ENCODE measurements around the gene CSTB.
"Not testable (repeated sequence)": the region's sequence is repeated elsewhere in the genome, so short reads cannot be mapped to it uniquely, and the experiment has no call there.

Gene CSTB

DNA sequence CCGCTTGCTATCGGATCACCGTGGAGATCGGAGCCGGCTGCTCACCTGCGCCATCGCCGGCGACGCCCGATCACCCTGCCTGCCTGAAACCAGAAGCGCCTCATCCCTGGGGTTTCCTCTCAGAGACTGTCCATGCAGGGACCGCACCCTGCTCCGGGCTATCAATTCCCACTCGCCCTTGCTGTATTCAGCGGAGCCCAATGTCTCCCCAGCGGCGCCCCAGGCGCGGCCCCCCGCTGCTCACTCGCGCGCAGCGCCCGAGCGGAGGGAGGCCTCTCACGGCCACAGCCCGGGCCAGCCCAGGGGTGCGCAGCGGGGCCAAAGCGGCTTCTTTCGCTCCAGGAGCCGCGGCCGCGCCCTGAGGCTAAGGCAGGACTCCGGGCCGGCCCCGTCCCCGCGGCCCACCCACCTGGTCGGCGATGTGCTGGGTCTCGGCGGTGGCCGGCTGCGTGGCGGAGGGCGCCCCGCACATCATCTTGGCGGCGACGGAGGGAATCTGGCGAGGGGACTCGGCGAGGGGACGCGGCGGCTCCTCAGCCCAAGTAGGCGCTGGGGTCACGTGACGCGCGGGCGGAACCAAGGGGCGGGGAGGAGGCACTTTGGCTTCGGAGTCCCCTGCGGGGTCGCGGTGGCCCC, at the start of gene CSTB:
Gene CSTB (minus strand): TSS at position 514 of the 636 bp plus-strand sequence. CDS start 39 bp downstream, at position 475.
- no peak for DNase-seq (ENCODE audit: low read depth)
- H3K4me3 ChIP-seq (ENCODE audit: low read depth, low read length) = peak within 1 kb of the TSS; percentile 74

DNA sequence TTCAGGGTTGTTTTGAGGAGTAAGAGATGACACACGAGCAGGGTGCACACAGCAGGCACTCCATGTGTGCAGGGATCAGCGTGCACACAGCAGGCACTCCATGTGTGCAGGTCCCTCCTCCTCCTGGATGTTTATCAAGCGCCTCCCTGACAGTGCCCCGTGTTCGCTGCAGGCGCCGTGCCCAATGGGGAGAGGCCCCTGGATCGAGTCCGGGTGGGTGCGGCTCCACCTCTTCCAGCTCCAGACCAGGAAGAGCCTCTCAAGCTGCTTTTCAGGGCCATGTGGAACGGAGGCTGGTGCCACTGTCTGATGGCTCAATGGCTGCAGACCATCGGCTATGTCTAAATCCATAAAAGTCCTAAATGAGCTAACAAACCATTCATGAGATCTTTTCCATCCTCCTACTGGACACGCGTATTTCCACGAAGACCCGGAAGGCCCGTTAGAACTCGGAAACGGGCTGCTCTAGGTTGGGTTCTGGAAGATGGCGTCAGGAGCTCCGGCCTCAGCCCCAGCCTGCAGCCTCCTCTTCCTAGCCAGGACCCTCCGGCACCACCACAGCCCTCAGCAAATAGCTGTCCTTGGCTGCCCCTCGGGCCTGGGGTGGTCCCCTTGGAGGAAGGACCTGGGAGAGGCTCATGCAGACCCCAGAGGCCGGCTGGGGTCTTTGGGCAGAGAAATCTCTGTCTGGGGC, 49.3 kb upstream of the CSTB start:
- H3K4me3 ChIP-seq (ENCODE audit: low read depth, low read length) = no peak overlapping the region
- no peak for DNase-seq (ENCODE audit: low read depth)

DNA sequence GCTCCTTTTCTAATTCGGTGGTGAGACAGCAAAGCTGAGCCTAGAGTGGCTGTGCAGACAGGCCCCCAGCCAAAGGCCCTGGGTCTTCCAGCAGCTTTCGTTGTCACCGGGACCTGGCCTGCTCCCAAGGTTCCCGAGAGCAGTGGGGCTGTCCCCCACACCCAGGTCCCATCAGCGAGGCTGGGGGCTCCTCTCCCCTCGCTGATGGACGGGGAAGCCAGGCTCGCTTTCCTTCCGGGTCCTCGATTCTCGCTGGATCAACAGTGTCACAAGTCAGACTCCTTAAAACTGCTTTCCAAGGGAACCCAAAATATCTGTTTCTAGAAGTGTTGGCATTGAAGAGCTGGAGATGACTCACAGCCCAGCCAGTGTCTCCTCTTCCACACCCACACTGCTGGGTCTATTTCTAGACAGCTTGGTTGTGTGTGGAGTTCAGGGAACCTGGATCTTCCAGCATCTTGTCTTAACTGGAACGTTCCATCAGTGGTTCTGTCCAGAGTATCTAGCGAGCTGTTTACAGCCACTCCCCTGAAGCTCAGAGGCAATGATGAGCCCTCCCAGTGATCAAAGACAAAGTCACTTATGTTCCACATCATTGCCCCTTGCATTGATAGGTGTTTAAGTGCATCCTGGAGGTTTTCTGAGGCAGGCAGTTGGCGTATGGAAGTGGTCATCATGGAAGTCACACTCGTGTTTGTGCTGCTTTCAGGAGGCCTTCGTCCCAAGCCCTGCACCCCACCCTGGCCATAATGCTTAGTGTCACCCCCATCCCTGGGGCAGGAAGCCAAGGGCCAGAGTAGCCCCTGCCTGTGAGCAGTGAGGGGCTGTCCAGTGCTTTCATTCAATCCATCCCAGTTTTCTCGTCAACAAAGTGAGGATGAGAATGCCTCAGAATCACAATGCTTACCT, 48.5 kb upstream of the CSTB start:
- H3K4me3 ChIP-seq (ENCODE audit: low read depth, low read length) = no peak overlapping the region
- no peak for DNase-seq (ENCODE audit: low read depth)

DNA sequence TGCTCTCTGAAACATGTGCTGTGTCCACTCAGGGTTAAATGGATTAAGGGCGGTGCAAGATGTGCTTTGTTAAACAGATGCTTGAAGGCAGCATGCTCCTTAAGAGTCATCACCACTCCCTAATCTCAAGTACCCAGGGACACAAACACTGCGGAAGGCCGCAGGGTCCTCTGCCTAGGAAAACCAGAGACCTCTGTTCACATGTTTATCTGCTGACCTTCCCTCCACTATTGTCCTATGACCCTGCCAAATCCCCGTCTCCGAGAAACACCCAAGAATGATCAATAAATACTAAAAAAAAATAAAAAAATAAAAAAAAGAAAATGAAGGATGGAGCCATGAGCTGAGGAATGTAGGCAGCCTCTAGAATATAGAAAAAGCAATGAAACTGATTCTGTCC, 46.6 kb upstream of the CSTB start:
- H3K4me3 ChIP-seq (ENCODE audit: low read depth, low read length); DNase-seq (ENCODE audit: low read depth): not testable (repeated sequence)

DNA sequence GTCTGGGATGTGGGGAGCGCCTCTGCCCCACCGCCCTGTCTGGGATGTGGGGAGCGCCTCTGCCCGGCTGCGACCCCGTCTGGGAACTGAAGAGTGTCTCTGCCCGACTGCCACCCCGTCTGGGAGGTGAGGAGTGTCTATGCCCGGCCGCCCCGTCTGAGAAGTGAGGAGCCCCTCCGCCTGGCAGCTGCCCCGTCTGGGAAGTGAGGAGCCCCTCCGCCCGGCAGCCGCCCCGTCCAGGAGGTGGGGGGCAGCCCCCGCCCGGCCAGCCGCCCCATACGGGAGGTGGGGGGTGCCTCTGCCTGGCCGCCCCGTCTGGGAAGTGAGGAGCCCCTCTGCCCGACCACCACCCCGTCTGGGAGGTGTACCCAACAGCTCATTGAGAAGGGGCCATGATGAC, 46.1 kb upstream of the CSTB start:
- not testable (repeated sequence) for DNase-seq (ENCODE audit: low read depth); H3K4me3 ChIP-seq (ENCODE audit: low read depth, low read length)

DNA sequence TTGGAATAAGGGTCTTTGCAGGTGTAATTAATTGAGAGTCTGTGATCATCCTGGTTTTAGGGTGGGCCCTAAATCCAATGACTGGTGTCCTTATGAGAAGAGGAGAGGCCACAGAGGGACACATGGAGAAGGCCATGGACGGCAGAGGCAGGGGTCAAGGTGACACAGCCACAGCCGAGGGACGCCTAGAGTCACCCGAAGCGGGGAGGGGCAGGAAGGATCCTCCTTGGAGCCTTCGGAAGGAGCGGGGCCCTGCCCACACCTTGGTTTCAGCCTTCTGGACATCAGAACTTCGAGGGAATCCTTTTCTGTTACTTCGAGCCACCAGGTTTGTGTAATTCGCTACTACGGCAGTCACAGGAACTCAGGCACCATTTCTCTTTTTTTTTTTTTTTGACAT, 44.4 kb upstream of the CSTB start:
- no peak for DNase-seq (ENCODE audit: low read depth)
- H3K4me3 ChIP-seq (ENCODE audit: low read depth, low read length) = no peak overlapping the region

GRCh38 chr21:43819511-43820405, 43.6 kb upstream of the CSTB start:
- H3K4me3 ChIP-seq (ENCODE audit: low read depth, low read length) = no peak overlapping the region
- DNase-seq (ENCODE audit: low read depth) = no peak

DNA sequence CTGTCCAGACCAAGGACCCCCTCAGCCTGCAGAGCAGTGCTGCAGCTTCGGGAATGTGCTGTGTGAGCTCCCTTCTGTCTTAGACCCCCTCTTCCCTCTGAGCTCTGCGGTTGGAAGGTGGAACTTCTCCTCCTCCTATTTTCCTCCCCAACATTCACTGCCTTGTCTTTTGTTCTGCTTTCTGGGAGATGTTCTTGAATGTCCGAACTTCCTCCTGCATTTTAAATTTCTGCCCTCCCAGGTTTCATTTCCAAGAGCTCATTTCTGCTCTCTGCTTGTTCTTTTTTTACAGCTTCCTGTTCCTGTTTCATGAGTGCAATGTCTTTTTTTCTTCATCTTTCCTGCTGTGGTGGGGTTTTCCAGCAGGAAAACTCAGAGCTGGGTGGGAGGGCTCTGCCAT, 42.6 kb upstream of the CSTB start:
- no peak overlapping the region for H3K4me3 ChIP-seq (ENCODE audit: low read depth, low read length)
- no peak for DNase-seq (ENCODE audit: low read depth)

DNA sequence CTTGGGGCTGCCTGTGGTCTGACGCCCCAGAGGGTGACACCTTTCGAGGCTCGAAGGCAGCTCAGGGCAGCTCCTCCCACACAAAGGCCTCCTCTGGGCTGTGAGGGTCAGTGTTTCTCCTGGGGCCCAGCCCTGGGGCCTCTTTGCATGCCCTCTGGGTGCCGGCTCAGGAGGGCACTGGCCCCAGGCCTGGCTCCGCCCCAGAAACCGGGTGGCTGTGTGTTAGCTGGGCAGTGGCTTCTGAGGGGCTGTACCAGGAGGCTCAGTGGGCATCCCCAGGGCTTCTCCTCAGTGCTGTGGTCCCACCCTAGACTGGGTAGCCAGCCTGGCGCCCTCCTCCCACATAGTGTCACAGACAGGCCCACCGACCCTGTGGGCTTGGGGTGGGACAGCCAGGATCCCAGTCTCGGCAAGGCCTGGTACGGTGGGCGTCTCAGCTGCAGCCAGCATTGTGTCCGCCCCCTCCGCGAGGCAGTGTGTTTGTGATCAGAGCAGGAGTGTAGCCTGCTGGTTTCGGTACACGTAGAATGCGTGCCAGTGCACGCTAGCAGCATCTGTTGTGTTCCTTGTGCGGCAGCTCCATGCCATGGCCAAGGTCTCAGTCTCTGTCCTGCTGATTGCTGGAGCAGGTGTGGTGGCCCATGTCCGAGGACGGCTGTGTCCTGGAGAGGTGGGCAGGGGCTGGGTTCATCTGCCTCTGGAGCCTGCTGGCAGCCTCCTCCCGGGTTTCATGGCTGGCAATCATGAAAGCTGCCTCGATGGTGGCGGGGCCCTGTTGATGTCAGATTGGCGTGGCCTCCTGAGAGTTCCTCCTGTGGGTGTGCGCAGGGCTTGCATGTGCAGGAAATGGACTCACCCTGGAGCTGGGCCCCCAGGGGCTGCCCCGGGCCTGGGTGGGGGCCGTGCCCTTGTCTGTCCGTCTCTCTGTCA, 41.3 kb upstream of the CSTB start:
- DNase-seq (ENCODE audit: low read depth) = no peak
- no peak overlapping the region for H3K4me3 ChIP-seq (ENCODE audit: low read depth, low read length)

DNA sequence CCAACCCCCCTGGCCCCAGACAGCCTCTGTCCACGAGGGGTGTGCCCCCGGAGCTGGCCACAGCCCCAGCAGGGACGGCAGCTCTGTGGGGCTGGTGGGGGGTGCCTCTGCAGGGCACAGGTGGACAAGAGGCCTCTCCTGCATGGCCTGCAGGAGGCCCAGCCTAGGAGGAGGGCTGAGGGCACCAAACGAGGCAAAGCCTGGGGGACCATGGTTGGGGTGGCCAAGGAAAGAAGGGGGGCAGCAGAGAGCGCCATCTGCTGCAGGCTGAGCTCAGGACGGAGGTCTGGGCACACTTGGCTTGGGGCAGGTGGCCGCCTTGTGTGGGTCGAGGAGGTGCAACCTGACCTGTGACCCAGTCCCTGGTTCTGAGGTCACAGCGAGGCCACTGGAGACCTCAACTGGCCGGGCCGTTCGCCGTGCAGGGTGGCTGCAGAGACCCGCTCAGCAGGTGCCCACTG, 40.5 kb upstream of the CSTB start:
- no peak for DNase-seq (ENCODE audit: low read depth)
- H3K4me3 ChIP-seq (ENCODE audit: low read depth, low read length) = no peak overlapping the region

- no peak for DNase-seq (ENCODE audit: low read depth)
- no peak overlapping the region for H3K4me3 ChIP-seq (ENCODE audit: low read depth, low read length)
Observed at GRCh38 chr21:43815991-43816390, 39.9 kb upstream of the CSTB start.

DNA sequence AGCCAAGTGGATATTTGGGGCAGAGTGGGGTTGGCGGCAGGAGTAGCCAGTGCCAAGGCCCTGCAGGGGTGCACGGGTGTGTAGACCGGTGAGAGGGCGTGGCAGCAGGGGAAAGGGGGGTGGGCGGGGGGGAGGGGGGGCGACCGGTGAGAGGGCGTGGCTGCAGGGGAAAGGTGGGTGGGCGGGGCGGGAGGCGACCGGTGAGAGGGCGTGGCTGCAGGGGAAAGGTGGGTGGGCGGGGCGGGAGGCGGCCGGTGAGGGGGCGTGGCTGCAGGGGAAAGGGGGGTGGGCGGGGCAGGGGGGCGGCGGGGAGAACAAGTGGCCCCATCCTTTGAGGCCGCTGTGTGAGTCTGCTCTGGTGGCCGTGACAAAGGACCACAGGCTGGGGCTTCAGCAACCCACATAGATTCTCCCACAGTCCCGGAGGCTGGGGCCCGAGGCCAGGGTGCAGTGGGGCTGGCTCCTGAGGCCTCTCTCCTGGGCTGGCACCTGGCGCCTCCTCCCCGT, 39.1 kb upstream of the CSTB start:
- DNase-seq (ENCODE audit: low read depth) = no peak
- no peak overlapping the region for H3K4me3 ChIP-seq (ENCODE audit: low read depth, low read length)

DNA sequence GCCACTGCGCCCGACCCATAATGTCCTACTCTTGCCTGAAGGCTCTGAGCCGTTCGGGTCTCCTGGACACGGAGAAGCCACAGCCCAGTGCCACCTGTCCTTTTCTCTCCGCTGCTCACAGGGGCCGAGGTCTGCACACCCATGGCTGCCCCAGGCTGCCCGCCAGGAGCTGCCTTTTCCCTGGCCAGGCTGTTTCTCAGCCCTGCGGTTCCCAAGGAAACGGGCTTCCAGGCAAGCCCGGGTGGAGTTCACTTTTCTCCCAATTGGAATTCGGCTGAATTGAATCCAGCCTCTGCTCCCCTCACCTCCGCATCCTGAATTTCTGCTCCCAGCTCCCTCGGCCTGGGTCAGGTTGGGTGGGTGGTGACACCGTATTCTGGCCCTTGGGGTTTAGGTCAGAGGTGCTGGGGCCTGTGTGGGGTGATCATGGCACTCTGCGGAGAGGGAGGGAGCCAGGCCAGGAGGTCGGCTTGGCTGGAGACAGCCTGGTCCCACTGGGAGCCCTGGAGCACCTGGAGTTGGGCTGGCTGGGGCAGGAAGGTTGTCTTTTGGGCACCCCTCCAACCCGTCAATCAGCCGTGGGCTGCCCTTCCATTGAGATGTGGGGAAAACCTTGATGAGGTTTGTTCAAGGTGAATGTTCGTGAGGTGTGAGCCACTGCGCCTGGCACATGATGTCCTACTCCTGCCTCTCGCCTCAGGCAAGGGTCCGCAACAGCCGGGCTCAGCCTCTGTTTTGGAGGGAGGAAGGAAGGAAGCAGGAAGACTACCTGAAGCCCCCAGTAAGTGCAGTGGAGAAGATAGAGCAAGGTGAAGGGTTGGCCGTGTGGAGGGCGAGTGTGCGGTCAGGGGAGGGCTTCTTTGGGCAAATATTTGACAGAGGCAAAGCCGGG, 38.4 kb upstream of the CSTB start:
- no peak overlapping the region for H3K4me3 ChIP-seq (ENCODE audit: low read depth, low read length)
- DNase-seq (ENCODE audit: low read depth) = no peak

DNA sequence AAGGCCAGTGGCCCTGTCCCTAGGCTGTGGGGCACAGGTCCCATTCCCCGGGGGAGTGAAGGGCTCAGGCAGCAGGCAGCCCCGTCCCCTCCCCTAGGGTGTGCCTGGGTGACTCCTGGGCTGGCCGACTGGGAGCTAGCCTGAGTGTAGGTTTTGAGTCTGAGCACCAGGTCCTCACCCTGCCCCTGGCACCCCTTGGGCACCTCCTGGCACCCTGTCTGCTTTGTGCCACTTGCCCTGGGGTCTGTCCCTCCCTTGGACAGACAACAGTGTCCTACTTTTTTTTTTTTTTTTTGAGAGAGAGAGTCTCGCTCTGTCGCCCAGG, 37.5 kb upstream of the CSTB start:
- H3K4me3 ChIP-seq (ENCODE audit: low read depth, low read length) = no peak overlapping the region
- no peak for DNase-seq (ENCODE audit: low read depth)

DNA sequence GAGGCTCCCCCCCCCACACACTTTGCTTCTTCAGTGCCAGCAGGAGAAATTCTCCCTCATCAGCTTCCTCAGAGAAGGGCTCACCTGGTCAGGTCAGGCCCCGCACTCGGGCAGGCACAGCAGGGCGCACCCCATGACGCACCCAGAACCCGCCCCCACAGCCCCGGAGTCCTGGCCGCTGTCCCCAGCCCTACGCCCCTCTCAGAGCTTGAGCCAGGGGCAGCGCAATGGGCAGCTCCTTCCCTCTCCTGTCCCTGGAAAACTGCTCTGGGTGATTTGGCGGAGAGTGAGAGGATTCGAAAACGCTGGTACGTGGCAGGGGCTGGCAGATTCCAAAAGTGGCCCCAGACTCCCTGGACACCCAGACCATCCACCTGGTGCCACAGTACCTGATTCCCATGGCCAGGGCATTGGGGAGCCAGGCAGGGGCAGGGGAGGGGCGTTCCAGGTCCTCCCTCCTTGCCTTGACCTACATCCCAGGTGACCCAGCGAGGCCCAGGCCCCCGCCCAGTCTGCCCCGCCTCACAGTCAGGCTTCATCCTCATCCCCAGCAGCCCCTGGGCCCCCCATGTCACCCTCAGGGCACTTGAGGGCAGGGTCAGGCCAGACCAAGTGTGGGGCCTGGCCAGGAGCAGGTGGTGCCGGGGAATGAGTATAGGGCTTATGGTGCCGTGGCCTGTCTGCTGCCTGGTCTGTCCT, 37.0 kb upstream of the CSTB start:
- H3K4me3 ChIP-seq (ENCODE audit: low read depth, low read length) = no peak overlapping the region

DNA sequence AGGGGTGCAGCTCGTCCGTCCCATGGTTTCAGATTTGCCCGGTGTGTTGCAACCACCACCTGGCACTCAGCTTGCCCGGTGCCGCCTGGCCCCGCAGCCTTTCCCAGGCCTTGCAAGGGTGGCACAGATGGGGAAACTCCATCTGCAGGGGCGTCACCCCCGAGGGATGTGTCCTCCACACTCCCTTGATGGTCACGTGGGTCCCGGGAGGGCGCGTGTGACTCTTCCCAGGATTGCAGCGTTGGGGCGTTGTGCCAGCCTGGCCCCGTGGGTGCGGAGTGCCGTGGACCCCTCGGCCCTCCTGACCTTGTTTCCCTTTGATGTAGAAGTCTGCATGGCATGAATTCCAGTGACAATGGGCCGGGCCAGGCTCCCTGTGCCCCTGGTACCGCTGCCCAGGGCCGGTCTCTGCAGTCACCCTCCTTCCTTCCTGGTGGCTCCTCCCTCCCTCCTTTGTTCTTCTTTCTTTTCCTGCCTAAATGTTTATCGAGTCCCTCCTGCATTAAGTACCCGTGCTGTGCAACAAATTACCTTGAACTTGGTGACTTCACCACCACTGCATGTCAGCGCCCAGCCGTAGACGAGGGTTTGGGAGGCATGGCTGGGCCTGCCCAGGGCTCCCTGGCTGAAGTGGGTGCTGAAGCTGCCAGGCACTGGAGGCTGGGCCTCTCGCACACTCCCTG, 36.2 kb upstream of the CSTB start:
- no peak overlapping the region for H3K4me3 ChIP-seq (ENCODE audit: low read depth, low read length)
- DNase-seq (ENCODE audit: low read depth) = no peak

More for the DNA sequence above, 37.0 kb upstream of the CSTB start:
- no peak for DNase-seq (ENCODE audit: low read depth)

All from skeletal muscle cell (primary cell).